Measurements from ENCODE around the gene CROCC2.

The CROCC2 gene

DNA sequence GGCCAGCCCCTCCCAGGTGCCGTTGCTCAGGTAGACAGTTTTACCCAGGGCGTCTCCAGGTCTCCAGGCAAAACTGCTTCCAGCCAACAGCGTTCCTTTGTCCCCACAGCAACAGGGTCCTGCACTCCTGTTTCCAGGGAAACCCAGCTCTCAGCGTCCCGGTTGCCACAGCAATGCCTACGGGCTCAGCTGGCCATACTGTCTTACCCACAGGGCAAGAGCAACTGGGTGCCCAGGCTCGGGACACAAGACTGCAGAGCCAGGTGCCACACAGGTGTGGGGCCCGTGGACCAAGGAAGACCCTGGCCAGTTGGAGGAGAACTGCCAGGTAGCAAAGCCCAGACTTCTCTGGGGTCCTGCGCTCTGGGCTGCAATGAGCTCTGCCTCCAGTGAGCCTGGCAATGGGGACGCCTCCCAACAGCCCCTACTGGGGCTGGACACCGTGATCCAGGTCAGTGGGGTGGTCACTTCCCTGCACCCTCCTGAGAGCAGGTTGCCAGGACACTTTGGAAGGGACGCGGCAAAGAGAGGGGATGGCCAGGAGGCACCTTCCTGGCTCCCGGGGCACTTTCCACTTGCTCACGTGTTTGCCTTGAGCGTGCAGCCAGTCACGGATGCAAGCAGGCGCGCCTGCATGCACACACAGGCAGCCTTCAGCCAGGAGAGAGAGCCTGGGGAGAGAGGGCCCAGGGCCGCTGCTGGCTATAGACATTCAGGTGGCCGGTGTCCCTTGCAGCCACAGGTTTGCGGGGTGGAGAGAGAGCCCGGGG, at the start of gene CROCC2:
Gene CROCC2 (plus strand): TSS at position 196 of the 770 bp plus-strand sequence. CDS start 178 bp downstream, at position 374.
- H3K9me3 ChIP-seq (ENCODE audit: control insufficient read depth in 1 of 2, low read length in 2 of 2), result no peaks in the 10 kb centered on the region
- no peaks in the 10 kb centered on the region for H3K4me1 ChIP-seq (ENCODE audit: control insufficient read depth in 1 of 2, insufficient read depth in 2 of 2, low read length in 2 of 2)
- no peaks in the 10 kb centered on the region for H3K36me3 ChIP-seq (ENCODE audit: control insufficient read depth in 1 of 2, insufficient read depth in 2 of 2, low read length in 2 of 2)
- H3K27ac ChIP-seq (ENCODE audit: low read length), result no peak within 1 kb of the TSS
- no peaks in the 10 kb centered on the region for H3K27me3 ChIP-seq (ENCODE audit: low read depth, low read length)
- H3K4me3 ChIP-seq (ENCODE audit: low read depth in 1 of 2, low read length in 2 of 2), result no peak within 1 kb of the TSS

- Histone ChIP-seq H3K27ac (ENCODE audit: low read length) (no peak overlapping the region), H3K9me3 (ENCODE audit: control insufficient read depth in 1 of 2, low read length in 2 of 2) (no peaks in the 10 kb centered on the region), H3K4me3 (ENCODE audit: low read depth in 1 of 2, low read length in 2 of 2) (no peak overlapping the region), H3K27me3 (ENCODE audit: low read depth, low read length) (no peaks in the 10 kb centered on the region), H3K36me3 (ENCODE audit: control insufficient read depth in 1 of 2, insufficient read depth in 2 of 2, low read length in 2 of 2) (no peaks in the 10 kb centered on the region), H3K4me1 (ENCODE audit: control insufficient read depth in 1 of 2, insufficient read depth in 2 of 2, low read length in 2 of 2) (no peaks in the 10 kb centered on the region)
Measured at GRCh38 chr2:240857039-240858008, 48.8 kb upstream of the CROCC2 start.

- H3K36me3 ChIP-seq (ENCODE audit: control insufficient read depth in 1 of 2, insufficient read depth in 2 of 2, low read length in 2 of 2), result no peaks in the 10 kb centered on the region
- H3K9me3 ChIP-seq (ENCODE audit: control insufficient read depth in 1 of 2, low read length in 2 of 2), result no peaks in the 10 kb centered on the region
- H3K4me1 ChIP-seq (ENCODE audit: control insufficient read depth in 1 of 2, insufficient read depth in 2 of 2, low read length in 2 of 2), result no peaks in the 10 kb centered on the region
- no peak overlapping the region for H3K4me3 ChIP-seq (ENCODE audit: low read depth in 1 of 2, low read length in 2 of 2)
- H3K27me3 ChIP-seq (ENCODE audit: low read depth, low read length), result no peaks in the 10 kb centered on the region
- H3K27ac ChIP-seq (ENCODE audit: low read length), result no peak overlapping the region
Measured at GRCh38 chr2:240858321-240858720, 47.8 kb upstream of the CROCC2 start.

DNA sequence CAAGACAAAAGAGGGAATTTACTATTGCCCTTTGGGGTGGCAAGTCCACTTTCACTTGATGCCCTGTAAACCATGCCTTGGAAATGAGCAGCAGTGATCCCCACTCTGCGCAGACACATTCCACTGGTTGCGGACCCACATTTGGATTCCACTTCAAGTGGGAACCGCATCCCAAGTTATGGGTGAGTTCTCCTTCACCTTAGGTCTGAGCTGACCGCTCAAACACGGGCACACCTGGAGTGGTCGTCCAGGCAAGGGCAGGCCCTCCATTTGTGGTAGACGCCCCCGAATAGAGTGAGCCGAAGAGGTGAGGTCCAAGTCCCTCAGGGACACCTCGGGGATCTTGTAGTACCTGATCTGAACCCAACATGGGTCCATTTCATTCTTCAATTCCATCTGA, 47.3 kb upstream of the CROCC2 start:
- Histone ChIP-seq H3K4me1 (ENCODE audit: control insufficient read depth in 1 of 2, insufficient read depth in 2 of 2, low read length in 2 of 2) (no peaks in the 10 kb centered on the region), H3K9me3 (ENCODE audit: control insufficient read depth in 1 of 2, low read length in 2 of 2) (no peaks in the 10 kb centered on the region), H3K36me3 (ENCODE audit: control insufficient read depth in 1 of 2, insufficient read depth in 2 of 2, low read length in 2 of 2) (no peaks in the 10 kb centered on the region), H3K27ac (ENCODE audit: low read length) (no peak overlapping the region), H3K4me3 (ENCODE audit: low read depth in 1 of 2, low read length in 2 of 2) (no peak overlapping the region), H3K27me3 (ENCODE audit: low read depth, low read length) (no peaks in the 10 kb centered on the region)

DNA sequence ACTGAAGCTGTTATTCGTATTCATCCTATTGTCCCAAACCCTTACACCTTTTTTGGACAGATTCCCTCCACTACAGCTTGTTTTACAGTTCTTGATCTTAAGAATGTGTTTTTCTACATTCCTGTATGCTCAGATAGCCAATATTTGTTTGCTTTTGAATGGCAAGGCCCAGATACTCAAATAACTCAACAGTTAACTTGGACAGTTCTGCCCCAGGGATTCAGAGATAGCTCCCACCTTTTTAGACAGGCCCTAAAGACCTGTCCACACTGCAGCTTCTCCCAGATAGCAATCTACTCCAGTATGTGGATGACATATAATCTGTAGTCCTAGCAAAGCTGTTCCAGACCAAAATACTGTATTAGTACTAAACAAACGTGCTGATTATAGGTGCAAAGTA, 44.6 kb upstream of the CROCC2 start:
- H3K9me3 ChIP-seq (ENCODE audit: control insufficient read depth in 1 of 2, low read length in 2 of 2), result no peaks in the 10 kb centered on the region
- no peak overlapping the region for H3K27ac ChIP-seq (ENCODE audit: low read length)
- H3K4me3 ChIP-seq (ENCODE audit: low read depth in 1 of 2, low read length in 2 of 2), result no peak overlapping the region
- no peaks in the 10 kb centered on the region for H3K4me1 ChIP-seq (ENCODE audit: control insufficient read depth in 1 of 2, insufficient read depth in 2 of 2, low read length in 2 of 2)
- H3K27me3 ChIP-seq (ENCODE audit: low read depth, low read length), result no peaks in the 10 kb centered on the region
- H3K36me3 ChIP-seq (ENCODE audit: control insufficient read depth in 1 of 2, insufficient read depth in 2 of 2, low read length in 2 of 2), result no peaks in the 10 kb centered on the region

DNA sequence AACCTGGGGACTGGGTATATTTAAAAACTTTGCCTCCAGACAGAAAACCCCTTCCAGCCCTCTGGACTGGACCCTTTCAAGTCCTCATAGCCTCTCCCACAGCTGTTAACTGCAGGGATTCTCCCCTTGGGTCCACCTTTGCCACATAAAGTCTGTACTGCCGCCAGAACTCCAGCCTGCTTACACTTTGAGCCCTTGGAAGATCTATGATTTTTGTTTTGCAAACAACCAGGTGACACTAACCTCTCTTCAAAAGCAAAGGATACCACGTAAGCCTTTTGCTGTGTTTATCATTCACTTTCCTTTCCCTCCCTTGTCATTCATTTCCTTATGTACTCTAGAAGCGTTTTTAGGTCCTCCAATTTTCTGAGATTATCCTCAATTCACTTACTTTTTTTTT, 41.7 kb upstream of the CROCC2 start:
- no peaks in the 10 kb centered on the region for H3K4me1 ChIP-seq (ENCODE audit: control insufficient read depth in 1 of 2, insufficient read depth in 2 of 2, low read length in 2 of 2)
- no peak overlapping the region for H3K4me3 ChIP-seq (ENCODE audit: low read depth in 1 of 2, low read length in 2 of 2)
- H3K27ac ChIP-seq (ENCODE audit: low read length), result no peak overlapping the region
- no peaks in the 10 kb centered on the region for H3K36me3 ChIP-seq (ENCODE audit: control insufficient read depth in 1 of 2, insufficient read depth in 2 of 2, low read length in 2 of 2)
- no peaks in the 10 kb centered on the region for H3K9me3 ChIP-seq (ENCODE audit: control insufficient read depth in 1 of 2, low read length in 2 of 2)
- H3K27me3 ChIP-seq (ENCODE audit: low read depth, low read length), result no peaks in the 10 kb centered on the region

DNA sequence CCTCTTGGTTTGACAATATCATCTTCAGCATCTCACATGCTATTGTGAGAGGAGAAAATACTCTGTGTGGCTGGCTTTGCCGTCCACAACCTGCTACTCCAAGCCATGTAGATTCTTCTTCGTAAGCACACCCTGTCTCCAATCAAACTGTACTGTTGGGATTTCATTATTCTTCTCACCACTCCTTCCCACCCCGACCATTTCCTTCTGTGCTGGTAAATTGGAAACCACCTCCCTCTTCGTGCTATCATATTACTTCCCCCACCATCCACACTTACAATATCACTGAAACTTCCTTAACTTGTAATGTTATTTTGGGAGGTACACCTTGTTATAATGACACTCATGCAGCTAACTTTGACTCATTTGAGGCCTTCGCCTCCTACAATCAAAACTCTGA, 40.7 kb upstream of the CROCC2 start:
- H3K4me1 ChIP-seq (ENCODE audit: control insufficient read depth in 1 of 2, insufficient read depth in 2 of 2, low read length in 2 of 2), result no peaks in the 10 kb centered on the region
- H3K36me3 ChIP-seq (ENCODE audit: control insufficient read depth in 1 of 2, insufficient read depth in 2 of 2, low read length in 2 of 2), result no peaks in the 10 kb centered on the region
- no peaks in the 10 kb centered on the region for H3K27me3 ChIP-seq (ENCODE audit: low read depth, low read length)

DNA sequence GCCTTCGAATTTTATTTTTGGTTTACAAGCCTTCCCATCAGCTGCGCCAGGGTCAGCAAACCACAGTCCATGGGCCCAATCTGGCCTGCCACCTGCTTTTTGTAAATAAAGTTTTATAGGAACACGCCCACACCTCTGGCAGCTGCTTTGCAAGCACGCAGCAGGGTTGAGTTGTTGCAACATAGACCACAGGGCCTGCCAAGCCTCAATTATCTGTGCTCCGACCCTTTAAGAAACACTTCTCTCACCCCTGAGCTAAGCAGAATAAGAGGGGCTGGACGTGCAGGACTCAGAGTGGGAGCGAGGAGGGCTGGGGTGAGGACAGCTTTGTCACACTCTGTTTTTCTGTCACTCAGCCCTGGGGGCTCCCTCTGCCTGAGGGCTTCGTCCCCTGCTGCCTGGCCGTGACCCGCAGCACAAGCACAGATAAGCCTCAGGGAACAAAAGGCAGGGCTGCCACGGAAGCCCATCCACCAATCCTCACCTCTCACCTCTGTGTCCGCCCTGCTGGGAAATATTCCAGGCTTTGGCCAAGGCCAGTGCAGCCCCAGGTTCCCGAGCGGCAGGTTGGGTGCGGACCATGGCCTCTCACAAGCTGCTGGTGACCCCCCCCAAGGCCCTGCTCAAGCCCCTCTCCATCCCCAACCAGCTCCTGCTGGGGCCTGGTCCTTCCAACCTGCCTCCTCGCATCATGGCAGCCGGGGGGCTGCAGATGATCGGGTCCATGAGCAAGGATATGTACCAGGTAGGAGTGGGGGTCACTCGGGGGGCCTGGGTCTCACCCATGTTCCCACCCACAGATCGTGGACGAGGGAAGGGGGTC, 37.6 kb upstream of the CROCC2 start, which contains the start of gene AGXT:
Gene AGXT (plus strand): TSS at position 539 of the 823 bp plus-strand sequence. CDS start 42 bp downstream, at position 581.
- Histone ChIP-seq H3K36me3 (ENCODE audit: control insufficient read depth in 1 of 2, insufficient read depth in 2 of 2, low read length in 2 of 2) (no peaks in the 10 kb centered on the region), H3K4me3 (ENCODE audit: low read depth in 1 of 2, low read length in 2 of 2) (no peak within 1 kb of the TSS), H3K27ac (ENCODE audit: low read length) (no peak within 1 kb of the TSS), H3K27me3 (ENCODE audit: low read depth, low read length) (no peaks in the 10 kb centered on the region), H3K9me3 (ENCODE audit: control insufficient read depth in 1 of 2, low read length in 2 of 2) (no peaks in the 10 kb centered on the region), H3K4me1 (ENCODE audit: control insufficient read depth in 1 of 2, insufficient read depth in 2 of 2, low read length in 2 of 2) (no peaks in the 10 kb centered on the region)

More for the DNA sequence above, 40.7 kb upstream of the CROCC2 start:
- no peaks in the 10 kb centered on the region for H3K9me3 ChIP-seq (ENCODE audit: control insufficient read depth in 1 of 2, low read length in 2 of 2)
- no peak overlapping the region for H3K27ac ChIP-seq (ENCODE audit: low read length)
- no peak overlapping the region for H3K4me3 ChIP-seq (ENCODE audit: low read depth in 1 of 2, low read length in 2 of 2)

- no peaks in the 10 kb centered on the region for H3K36me3 ChIP-seq (ENCODE audit: control insufficient read depth in 1 of 2, insufficient read depth in 2 of 2, low read length in 2 of 2)
- no peak overlapping the region for H3K4me3 ChIP-seq (ENCODE audit: low read depth in 1 of 2, low read length in 2 of 2)
- no peaks in the 10 kb centered on the region for H3K4me1 ChIP-seq (ENCODE audit: control insufficient read depth in 1 of 2, insufficient read depth in 2 of 2, low read length in 2 of 2)
Measured at GRCh38 chr2:240869109-240869955, 36.8 kb upstream of the CROCC2 start.

More at GRCh38 chr2:240869109-240869955, 36.8 kb upstream of the CROCC2 start:
- Histone ChIP-seq H3K27ac (ENCODE audit: low read length) (no peak overlapping the region), H3K9me3 (ENCODE audit: control insufficient read depth in 1 of 2, low read length in 2 of 2) (no peaks in the 10 kb centered on the region), H3K27me3 (ENCODE audit: low read depth, low read length) (no peaks in the 10 kb centered on the region)
